ENCODE data around the gene TNFSF8. TPM values are rescaled to one million over a fixed set of nuclear protein-coding genes. Genes with fewer than 3 reads are reported as not detected.

Gene TNFSF8
- total and polyA plus RNA-seq, 2 of the 8 experiments (the other 6 are each of a cell fraction or from before 2014, with no cell fraction given): not detected

DNA sequence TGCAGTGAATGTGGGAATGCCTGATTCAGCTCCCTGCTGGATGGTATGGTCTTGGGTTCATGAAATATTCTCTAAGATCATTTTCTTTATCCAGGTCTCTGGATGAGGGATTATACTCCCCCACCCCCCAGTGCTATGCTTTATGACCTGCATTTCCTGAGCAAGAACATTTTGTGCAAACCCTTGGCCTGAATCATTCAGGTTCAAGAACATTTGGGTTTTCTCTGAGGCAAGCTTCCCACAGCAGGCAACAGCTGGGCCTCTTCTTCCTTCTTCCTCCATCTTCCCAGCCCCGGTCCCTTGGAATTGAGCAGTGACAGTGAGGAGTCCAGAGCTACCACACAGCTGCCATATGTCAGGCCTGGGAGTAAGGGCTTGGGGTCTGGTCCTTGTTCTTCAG is 65.9 kb downstream of the TNFSF8 start (continued):
- TF ChIP-seq, protein P1, sequence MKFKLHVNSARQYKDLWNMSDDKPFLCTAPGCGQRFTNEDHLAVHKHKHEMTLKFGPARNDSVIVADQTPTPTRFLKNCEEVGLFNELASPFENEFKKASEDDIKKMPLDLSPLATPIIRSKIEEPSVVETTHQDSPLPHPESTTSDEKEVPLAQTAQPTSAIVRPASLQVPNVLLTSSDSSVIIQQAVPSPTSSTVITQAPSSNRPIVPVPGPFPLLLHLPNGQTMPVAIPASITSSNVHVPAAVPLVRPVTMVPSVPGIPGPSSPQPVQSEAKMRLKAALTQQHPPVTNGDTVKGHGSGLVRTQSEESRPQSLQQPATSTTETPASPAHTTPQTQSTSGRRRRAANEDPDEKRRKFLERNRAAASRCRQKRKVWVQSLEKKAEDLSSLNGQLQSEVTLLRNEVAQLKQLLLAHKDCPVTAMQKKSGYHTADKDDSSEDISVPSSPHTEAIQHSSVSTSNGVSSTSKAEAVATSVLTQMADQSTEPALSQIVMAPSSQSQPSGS (IDR thresholded peaks at IDR 0.05; ENCODE audit: low read length): no peak
- TF ChIP-seq CEBPB (IDR thresholded peaks at IDR 0.05; ENCODE audit: low read depth, low read length): no peak
- no peak for TF ChIP-seq BCL11A (IDR thresholded peaks at IDR 0.05; ENCODE audit: low read depth in 2 of 2, low read length in 2 of 2)
- TF ChIP-seq SP2 (IDR thresholded peaks at IDR 0.05; ENCODE audit: low read length): no peak
- no peak for TF ChIP-seq SP4 (IDR thresholded peaks at IDR 0.05; ENCODE audit: low read length)
- TF ChIP-seq MAFK (IDR thresholded peaks at IDR 0.05; ENCODE audit: low read depth, low read length): no peak
- TF ChIP-seq TAF7 (optimal IDR thresholded peaks at IDR 0.05; ENCODE audit: borderline replicate concordance, low read depth, low read length): no peak
- no peak for TF ChIP-seq E2F6 (IDR thresholded peaks at IDR 0.05)
- no peak for TF ChIP-seq TEAD4 (IDR thresholded peaks at IDR 0.05; ENCODE audit: low read depth, low read length)
- no peak for TF ChIP-seq YY1 (IDR thresholded peaks at IDR 0.05; ENCODE audit: low read depth, low read length)
- no peak for TF ChIP-seq POLR2AphosphoS5 (IDR thresholded peaks at IDR 0.05; ENCODE audit: low read depth, low read length)

All from H1 (cell line).